Hematopoietic multipotent progenitor cell treated with erythropoietin and hydrocortisone succinate and interleukin-3 and kit ligand, for 17 days (in vitro differentiated cells): ENCODE data around the gene TKFC.

Source experiments
- DNase-seq: peaks from one replicate; pipeline ENCODE4 v3.0.0-alpha.2; 2015; ENCODE audit warnings: low spot score

Gene TKFC

DNA sequence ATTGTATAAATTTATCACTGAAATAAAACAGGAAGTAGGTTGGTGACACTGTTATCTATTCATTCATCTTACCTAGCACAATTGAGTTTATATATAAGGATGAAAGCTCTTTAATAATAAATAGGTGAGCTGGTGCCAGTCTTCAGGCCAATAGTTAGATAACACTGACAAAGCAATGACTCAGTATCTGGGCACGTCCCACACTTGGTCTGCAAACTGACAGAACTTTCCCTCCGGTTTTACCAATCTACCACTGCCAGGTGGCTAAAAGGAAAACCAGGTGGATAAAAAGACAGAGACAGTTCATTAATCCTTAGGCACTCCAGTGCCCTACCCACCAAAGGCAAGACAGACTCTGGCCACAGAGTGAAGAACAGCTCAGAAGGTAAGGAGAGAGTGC lies 17.8 kb upstream of the TKFC start:
- no peak for DNase-seq

DNA sequence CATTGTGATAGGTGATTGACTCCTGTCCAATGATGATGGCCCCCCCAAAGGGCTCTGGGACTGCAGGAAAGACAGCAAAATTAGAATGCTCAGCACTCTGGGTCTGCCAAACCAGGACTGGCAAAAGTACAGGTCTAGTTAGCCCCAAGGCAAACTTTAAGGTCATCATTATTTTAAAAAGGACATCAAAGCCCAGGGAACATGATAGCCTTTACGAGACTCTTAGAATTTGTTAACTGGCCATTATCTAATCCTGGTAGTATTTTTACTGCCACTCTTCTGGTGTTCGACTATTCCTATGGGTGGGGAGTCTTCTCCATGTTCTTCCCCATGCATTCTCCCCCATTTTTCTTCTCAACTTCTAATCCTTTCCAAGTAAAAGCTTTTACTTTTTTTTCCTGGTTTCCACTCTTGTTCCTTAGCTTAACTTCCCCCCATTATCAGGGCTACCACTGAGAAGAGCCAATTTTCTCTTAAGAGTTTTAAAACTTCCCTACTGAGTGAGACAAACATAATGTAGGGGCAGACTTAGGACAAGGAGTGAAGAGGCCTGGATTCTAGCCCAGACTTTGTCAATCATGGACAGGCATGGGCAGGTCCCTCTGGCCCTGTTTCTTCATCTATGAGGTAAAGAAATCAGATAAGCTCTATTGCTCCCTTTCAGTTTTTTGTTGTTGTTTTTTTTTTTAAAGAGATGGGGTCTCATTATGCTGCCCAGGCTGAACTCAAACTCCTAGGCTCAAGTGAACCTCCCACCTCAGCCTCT lies 7.2 kb upstream of the TKFC start:
- DNase-seq, result no peak

DNA sequence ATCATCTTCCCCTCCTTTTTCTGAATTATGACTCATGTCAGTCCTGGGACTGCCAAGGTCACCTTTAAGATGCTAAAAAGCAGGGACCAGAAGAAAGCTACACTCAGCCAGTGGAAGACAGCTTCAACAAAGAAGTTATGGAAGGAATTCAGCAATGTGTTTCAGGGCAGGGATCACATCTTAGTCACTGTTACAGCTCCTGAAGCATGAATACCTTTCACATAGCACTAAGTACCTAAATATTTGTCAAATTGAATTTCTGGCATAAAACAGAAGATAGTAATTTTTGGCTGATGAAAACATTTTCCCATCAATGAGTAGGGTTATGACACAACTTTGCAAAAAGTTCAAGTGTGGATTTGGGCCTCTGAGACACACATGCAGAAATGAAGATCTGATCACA lies 5.4 kb upstream of the TKFC start:
- no peak for DNase-seq

- DNase-seq, result no peak
Observed at GRCh38 chr11:61328351-61328750, 4.7 kb upstream of the TKFC start.

GRCh38 chr11:61329871-61330270 lies 3.2 kb upstream of the TKFC start:
- no peak for DNase-seq

GRCh38 chr11:61331651-61332050 lies 1.4 kb upstream of the TKFC start:
- no peak for DNase-seq

- DNase-seq, result peak; percentile 62
Observed at GRCh38 chr11:61332281-61332796, 689 bp upstream of the TKFC start.

DNA sequence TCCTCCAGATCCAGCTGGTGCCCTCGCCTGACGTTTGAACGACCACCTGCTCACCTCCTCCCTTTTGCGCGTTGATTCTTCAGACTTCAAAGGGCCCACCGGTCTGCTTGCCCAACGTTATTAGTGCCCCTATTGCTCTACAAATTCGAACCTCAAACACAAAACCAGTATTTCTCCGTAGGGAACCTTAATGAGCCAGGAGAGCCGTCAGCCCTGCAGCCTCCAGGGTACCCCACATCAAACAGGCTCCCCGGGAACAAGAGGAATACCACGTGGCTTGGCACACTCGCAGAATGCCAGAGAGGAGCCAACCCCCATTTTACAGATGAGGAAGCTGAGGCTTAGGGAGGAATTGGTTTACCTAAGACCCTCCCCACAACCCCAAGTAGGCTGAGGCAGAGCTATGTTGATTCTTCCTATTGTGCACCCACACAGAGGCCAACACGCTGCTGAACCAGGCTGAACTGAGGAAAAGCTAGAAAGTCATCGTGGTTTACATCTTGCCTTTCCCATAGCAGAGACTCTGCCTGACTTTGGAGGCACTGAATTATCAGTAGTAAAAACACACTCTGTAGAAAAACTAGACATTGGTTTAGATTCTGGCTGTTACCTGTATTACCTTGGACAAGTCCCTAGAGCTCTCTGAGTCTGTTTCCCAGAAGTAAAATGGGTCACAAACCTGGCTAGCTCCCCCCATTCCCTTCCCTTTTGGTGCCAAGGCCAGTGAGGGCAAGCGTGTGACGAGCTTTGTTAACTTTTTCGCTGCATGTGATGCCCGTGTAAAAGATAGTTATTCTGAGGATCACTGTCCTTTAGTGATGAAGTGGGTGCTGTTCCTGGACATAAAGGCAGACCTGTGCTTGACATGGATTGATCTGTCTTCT lies 764 bp downstream of the TKFC start:
- DNase-seq, result no peak

DNA sequence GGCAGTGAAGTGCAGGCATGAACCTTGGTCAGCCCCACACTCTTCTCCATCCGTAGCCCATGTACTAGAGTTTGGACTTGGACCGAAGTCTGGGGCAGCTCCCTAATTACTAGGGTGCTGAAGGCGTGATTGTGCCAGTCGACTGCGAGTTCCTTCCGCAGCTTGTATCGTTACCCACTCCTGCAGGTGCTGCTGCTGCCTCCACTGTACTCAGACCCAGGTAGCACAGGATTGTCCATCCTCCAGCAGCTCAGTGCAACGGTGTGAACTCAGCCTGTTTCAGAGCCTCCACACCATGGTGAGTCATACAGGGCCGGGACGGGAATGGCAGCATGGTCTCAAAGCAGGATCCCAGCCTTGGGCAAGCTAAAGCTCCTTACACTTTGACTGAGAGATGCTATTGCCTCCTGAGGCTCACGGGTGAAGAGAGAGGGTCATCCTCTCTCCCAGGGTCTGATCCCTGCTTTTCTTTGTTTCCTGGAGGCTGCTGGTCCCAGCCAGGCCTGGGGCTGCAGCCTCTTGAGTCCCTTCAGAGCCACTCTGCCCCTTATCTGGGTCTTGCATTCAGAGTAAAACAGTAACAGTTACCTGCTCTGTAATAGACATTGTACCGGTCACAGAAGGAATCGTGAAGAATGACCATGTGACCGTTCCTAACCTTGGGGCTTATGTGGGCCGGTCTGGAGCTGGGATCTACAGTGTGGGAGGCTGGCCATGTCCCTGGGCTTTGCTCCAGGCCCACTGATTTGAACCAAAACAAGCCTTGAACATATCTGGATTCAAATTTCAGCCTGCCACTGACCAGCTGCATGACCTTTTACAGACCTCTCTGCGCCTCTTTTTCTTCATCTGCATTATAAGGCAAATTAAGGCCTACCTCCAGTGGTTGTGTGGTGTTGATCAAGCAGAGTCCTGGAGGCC lies 1.7 kb downstream of the TKFC start:
- no peak for DNase-seq

DNA sequence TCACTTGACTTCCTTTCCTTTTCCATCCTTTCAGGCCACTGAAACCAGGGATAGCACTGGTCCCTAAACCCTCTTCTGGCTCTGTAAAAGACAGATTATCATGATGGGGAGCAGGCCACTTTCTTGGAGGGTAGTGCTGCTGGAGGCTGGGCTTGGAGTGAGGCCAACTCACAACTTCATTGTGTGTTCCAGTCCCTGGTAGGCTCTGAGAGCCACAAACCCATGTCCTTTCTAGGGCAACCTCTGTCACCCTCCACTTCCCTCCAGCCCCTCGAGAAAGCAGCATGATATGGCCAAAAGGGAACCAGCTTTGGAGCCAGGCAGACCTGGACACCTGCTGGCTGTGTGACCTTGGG lies 2.3 kb downstream of the TKFC start:
- peak; percentile 36 for DNase-seq

- peak; percentile 89 for DNase-seq
Observed at GRCh38 chr11:61336171-61336935, 3.3 kb downstream of the TKFC start.

DNA sequence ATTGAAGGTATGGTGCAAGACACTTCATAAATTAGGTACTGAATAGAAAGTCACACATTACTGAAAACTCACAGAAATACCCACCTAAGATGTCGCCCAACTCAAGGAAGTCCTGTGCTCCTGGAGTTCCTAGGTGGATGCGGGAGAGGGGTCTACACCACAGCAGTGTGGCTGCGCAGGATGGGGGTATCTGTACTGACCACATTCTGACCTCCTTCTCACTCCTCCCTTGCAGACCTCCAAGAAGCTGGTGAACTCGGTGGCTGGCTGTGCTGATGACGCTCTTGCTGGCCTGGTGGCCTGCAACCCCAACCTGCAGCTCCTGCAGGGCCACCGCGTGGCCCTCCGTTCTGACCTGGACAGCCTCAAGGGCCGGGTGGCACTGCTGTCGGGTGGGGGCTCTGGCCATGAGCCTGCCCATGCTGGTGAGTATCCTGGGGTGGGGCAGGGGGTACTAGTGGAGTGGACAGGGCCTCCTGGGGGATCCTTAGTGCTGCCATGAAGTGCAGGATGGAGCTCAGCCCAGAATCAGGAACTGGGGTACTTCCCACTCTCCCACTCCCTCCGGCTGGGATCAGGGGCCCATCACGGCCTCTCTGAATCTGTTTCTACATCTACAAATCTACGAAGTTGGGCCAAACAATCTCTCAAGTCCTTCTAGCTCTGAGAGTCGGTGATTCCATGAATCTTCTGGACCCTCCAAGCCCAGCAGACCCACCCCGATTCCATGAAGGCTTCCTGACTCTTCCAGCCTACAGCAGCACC lies 4.9 kb downstream of the TKFC start:
- DNase-seq, result no peak

DNA sequence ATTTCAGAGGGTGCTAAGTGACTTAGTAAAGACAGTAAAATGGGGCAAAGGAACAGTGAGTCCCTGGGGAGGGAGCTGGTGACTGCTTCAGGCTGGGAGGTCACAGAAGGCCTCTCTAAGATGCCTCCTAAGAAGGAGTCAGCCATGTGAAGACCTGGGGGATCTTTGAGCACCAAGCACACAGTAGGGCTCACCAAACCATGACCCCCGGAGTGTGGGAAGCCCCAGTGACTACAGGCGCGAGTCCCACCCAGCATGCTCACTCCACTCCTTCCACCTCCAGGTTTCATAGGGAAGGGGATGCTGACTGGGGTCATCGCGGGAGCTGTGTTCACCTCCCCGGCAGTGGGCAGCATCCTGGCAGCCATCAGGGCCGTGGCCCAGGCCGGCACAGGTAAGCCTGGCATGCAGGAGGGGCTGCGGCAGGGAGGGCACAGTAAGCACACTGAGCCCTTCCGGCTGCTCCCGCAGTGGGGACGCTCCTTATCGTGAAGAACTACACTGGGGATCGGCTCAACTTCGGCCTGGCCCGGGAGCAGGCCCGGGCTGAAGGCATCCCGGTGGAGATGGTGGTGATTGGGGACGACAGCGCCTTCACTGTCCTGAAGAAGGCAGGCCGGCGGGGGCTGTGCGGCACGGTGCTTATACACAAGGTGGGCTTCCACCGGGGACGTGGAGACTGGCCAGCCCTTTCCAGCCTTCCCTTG lies 5.9 kb downstream of the TKFC start:
- DNase-seq, result no peak

DNA sequence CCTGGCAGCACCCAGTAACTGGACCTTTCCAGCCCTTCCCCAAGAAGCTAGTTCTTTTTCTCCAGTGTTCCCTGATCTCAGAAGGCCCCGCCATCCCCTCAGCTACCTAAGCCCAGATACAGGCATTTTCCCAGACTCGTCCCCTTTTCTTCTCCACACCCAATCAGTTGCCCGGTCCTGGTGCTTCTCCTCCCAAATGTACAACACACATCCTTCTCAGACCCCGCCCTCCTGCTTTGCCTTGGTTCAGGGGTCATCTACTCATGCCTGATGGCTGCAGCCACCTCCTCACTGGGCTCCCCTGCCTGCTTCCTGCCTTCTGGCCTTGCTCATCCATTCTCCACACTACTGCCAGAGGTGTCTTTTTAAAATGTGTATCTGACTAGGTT lies 6.5 kb downstream of the TKFC start:
- no peak for DNase-seq

DNA sequence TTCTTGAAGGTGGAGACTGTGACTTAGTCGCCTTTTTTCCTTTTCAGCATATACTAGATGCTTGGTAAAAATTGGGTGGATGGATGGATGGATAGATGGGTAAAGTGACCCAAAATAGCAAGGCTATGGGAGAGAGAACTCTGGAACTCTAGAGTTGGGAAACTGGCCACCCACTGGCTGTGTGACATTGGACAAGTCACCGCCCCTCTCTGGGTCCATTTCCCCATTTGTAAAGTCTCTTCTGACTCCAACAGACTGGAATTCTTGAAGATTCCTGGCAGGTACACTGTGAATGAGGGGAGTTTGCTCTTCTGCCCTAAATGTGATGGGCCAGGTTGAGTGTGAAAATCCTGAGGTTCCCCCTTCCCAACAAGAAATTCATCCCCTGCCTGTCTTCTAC lies 8.0 kb downstream of the TKFC start:
- DNase-seq, result no peak

DNA sequence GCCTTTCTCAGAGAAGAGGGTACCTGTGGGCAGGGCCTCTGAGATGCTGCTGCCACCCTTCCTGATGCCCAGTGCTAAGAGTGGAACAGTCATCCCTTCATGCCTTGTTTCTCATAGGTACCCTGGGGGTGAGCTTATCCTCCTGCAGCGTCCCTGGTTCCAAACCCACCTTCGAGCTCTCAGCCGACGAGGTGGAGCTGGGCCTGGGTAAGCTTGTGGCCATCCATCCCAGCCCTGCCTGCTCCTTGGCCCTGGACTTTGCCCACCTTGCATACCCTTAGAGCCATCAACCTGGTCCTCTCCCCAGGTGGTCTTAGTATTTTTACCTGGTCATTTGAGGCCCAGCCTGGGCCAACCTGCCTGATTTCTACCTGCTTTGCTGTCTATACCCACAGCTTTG lies 8.7 kb downstream of the TKFC start:
- DNase-seq, result no peak

GRCh38 chr11:61342207-61342803 lies 9.3 kb downstream of the TKFC start:
- DNase-seq, result no peak

DNA sequence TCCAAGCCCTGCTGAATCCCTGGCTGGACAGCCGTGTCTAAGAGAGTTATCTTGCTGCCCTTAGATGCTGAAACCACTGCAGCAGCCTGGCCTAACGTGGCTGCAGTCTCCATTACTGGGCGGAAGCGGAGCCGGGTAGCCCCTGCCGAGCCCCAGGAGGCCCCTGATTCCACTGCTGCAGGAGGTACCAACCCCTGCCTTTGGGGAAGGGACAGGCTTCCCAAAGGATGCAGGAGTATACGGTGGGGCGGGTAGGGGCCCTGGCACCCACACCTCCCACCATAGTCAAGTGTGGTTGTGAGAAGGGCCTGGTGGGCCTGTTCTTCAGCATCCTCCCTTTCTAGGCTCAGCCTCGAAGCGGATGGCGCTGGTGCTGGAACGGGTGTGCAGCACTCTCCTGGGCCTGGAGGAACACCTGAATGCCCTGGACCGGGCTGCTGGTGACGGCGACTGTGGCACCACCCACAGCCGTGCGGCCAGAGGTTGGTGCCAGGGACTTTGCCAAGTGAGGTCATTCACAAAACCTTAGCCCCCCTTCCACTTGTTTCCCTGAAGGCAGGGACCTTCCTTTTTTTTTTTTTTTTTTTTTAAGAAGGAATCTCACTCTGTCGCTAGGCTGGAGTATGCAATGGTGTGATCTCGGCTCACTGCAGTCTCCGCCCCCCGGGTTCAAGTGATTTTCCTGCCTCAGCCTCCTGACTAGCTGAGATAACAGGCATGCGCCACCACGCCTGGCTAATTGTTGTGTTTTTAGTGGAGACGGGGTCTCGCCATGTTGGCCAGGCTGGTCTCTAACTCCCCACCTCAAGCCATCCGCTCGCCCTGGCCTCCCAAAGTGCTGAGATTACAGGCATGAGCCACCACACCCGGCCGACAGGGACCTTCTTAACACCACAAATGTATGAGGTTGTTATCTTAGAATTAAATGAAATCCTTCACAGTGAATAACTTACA lies 11.0 kb downstream of the TKFC start:
- DNase-seq, result no peak
